Measurements from ENCODE around the gene MYEOV.

Gene MYEOV

DNA sequence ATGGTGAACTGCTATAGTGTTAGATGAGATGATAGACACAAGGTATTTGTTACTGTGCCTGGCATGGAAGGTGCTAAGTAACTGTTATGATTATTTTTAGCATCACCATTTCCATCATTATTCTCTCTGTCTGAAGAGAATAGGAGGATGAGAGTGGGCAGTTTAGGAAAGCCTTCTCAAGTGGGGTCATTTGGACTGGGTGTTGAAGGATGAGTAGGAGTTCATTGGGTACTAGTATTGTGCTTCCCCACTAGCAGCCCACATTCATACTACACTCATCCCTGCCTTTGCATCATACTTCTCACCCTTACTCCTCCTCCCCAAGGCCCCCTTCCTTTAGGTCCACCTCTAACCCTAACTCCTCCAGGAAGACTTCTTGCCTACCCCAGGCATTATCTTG lies 20.6 kb downstream of the MYEOV start:
- no peak for DNase-seq (ENCODE audit: low read depth)
- no peak overlapping the region for H3K4me3 ChIP-seq (ENCODE audit: low read depth, low read length)
- TF ChIP-seq, protein P1, sequence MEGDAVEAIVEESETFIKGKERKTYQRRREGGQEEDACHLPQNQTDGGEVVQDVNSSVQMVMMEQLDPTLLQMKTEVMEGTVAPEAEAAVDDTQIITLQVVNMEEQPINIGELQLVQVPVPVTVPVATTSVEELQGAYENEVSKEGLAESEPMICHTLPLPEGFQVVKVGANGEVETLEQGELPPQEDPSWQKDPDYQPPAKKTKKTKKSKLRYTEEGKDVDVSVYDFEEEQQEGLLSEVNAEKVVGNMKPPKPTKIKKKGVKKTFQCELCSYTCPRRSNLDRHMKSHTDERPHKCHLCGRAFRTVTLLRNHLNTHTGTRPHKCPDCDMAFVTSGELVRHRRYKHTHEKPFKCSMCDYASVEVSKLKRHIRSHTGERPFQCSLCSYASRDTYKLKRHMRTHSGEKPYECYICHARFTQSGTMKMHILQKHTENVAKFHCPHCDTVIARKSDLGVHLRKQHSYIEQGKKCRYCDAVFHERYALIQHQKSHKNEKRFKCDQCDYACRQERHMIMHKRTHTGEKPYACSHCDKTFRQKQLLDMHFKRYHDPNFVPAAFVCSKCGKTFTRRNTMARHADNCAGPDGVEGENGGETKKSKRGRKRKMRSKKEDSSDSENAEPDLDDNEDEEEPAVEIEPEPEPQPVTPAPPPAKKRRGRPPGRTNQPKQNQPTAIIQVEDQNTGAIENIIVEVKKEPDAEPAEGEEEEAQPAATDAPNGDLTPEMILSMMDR (IDR thresholded peaks at IDR 0.05; ENCODE audit: insufficient read depth, low read depth, low read length, missing control alignments): no peak

- H3K4me3 ChIP-seq (ENCODE audit: low read depth, low read length): no peak overlapping the region
- DNase-seq (ENCODE audit: low read depth): no peak
- TF ChIP-seq, protein P1 (IDR thresholded peaks at IDR 0.05; ENCODE audit: insufficient read depth, low read depth, low read length, missing control alignments): no peak
Observed at GRCh38 chr11:69316956-69317355, 23.0 kb downstream of the MYEOV start.

GRCh38 chr11:69317401-69318092 lies 23.6 kb downstream of the MYEOV start:
- TF ChIP-seq, protein P1 (IDR thresholded peaks at IDR 0.05; ENCODE audit: insufficient read depth, low read depth, low read length, missing control alignments): no peak
- no peak overlapping the region for H3K4me3 ChIP-seq (ENCODE audit: low read depth, low read length)
- no peak for DNase-seq (ENCODE audit: low read depth)

- no peak overlapping the region for H3K4me3 ChIP-seq (ENCODE audit: low read depth, low read length)
- TF ChIP-seq, protein P1 (IDR thresholded peaks at IDR 0.05; ENCODE audit: insufficient read depth, low read depth, low read length, missing control alignments): no peak
- no peak for DNase-seq (ENCODE audit: low read depth)
Observed at GRCh38 chr11:69318093-69318420, 24.1 kb downstream of the MYEOV start.

DNA sequence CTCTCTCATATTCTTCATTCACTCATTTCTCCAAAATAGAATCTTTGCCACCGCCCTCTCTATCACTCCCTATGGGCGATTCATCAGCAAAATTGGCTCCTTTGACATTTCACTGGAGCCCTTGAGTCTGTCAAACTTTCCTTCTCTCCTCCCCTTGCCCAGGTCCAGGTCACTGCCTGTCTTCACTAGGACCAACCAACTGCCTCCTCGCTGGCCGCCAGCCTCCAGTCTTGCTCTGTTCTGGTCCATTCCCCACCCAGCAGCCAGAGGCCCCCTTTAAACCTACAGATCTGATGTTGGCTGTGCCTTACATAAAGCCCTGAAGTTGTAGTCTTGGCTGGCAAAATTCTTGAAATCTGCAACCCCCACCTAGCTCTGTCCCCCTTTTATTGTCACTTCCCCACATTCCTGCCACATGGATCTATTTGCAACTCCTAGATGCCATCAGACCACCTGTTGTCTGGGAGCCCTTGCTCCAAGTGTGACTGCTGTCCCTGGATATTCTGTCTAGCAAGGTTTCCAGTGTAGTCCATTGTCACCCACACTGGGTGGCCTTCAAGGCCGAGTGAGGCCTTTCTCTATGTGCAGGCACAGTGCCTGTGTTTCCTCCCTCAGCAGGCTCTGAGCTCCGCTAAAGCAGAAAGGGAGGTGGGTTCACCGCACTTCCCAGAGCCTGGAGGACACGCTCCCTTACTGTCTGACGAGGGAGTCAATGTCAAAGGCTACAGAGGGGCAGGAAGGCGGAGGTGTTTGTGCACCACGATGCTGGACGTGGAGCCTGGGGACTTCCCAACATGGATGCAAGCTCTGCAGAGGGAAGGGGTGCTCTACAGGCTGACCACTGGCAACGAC lies 25.5 kb downstream of the MYEOV start:
- DNase-seq (ENCODE audit: low read depth): no peak
- TF ChIP-seq, protein P1 (IDR thresholded peaks at IDR 0.05; ENCODE audit: insufficient read depth, low read depth, low read length, missing control alignments): no peak
- no peak overlapping the region for H3K4me3 ChIP-seq (ENCODE audit: low read depth, low read length)

GRCh38 chr11:69320326-69320725 lies 26.4 kb downstream of the MYEOV start:
- TF ChIP-seq, protein P1 (IDR thresholded peaks at IDR 0.05; ENCODE audit: insufficient read depth, low read depth, low read length, missing control alignments): no peak
- no peak overlapping the region for H3K4me3 ChIP-seq (ENCODE audit: low read depth, low read length)
- no peak for DNase-seq (ENCODE audit: low read depth)
